Prostate gland (tissue), 2 donors: ENCODE measurements around the gene NRM.

ENCODE experiments used
- POLR2A ChIP-seq: fragments of 450-650 bp; IDR thresholded peaks from one replicate; pipeline ENCODE4 v1.6.1; 2016; ENCODE audit warnings: antibody characterized with exemption, mild to moderate bottlenecking
- TF ChIP-seq, protein P1 (sequence below), 4 experiments: fragments of 200-600 bp in 2 of 4; fragments of 450-650 bp in 2 of 4; sonication (generic) in 2 of 4; IDR thresholded peaks; 1 replicate in 3 of 4; 2 replicates in 1 of 4; pipeline ENCODE4 v1.5.1; 2016 to 2019; ENCODE audit warnings: antibody characterized with exemption in 4 of 4, mild to moderate bottlenecking in 2 of 4, moderate library complexity in 2 of 4

DNA sequence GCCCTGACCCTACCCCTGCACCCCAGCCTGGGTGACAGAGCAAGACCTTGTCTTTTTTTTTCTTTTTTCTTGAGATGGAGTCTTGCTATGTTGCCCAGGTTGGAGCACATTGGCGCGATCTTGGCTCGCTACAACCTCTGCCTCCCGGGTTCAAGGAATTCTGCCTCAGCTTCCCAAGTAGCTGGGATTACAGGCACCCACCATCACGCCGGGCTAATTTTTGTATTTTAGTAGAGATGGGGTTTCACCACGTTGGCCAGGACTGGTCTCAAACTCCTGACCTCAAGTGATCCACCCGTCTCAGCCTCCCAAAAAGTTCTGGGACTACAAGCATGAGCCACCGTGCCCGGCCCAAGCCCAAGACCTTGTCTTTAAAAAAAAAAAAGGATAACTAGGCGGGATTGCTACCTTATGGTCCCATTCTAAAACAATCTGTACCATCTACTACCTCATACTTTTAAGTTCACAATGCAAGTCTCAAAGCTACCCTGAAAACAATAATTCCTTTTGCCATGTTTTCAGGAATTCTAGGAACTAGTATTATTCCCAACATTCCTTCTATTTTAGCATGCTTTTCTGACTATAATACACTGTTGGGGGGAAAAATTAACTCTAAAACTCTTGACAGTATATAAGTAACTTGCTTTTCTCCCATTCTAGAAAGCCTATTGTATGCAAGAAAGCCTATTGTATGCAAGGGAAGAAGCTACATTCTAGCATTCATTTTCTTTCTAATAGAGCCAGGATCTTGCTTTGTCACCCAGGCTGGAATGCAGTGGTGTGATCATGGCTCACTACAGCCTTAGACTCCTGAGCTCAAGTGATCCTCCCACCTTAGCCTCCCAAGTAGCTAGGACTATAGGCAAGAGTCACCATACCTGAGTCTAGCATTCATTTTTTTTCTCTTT lies 36.0 kb upstream of the NRM start:
- TF ChIP-seq, protein P1, sequence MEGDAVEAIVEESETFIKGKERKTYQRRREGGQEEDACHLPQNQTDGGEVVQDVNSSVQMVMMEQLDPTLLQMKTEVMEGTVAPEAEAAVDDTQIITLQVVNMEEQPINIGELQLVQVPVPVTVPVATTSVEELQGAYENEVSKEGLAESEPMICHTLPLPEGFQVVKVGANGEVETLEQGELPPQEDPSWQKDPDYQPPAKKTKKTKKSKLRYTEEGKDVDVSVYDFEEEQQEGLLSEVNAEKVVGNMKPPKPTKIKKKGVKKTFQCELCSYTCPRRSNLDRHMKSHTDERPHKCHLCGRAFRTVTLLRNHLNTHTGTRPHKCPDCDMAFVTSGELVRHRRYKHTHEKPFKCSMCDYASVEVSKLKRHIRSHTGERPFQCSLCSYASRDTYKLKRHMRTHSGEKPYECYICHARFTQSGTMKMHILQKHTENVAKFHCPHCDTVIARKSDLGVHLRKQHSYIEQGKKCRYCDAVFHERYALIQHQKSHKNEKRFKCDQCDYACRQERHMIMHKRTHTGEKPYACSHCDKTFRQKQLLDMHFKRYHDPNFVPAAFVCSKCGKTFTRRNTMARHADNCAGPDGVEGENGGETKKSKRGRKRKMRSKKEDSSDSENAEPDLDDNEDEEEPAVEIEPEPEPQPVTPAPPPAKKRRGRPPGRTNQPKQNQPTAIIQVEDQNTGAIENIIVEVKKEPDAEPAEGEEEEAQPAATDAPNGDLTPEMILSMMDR (IDR thresholded peaks at IDR 0.05), result no peak
- TF ChIP-seq POLR2A, result no peak
